Measurements from ENCODE around the gene NFATC2.

NFATC2 gene

GRCh38 chr20:51366155-51366886 is 176.2 kb downstream of the NFATC2 start:
- no peaks in the 10 kb centered on the region for H3K27me3 ChIP-seq (ENCODE audit: low read length)
- no peak overlapping the region for H3K27ac ChIP-seq (ENCODE audit: low read depth, low read length)
- no peaks in the 10 kb centered on the region for H3K9me2 ChIP-seq (replicated peaks; ENCODE audit: insufficient read depth, low read length)
- H3K4me2 ChIP-seq (ENCODE audit: low read depth, low read length, poor library complexity, severe bottlenecking): no peak overlapping the region
- H3K36me3 ChIP-seq (ENCODE audit: low read length): no peaks in the 10 kb centered on the region
- no peak overlapping the region for H2AFZ ChIP-seq (ENCODE audit: low read depth, low read length, severe bottlenecking)
- H3K9ac ChIP-seq (ENCODE audit: low read length): no peak overlapping the region
- no peaks in the 10 kb centered on the region for H3K79me2 ChIP-seq (ENCODE audit: insufficient read depth, low read length)
- no peaks in the 10 kb centered on the region for H3K9me3 ChIP-seq (ENCODE audit: insufficient read depth, low read length)
- no peak overlapping the region for H3K4me3 ChIP-seq (ENCODE audit: insufficient read depth, low read length, poor library complexity, severe bottlenecking)
- TF ChIP-seq EZH2phosphoT487 (conservative IDR thresholded peaks at IDR 0.05; ENCODE audit: low read length): no peak
- H3F3A ChIP-seq (ENCODE audit: insufficient read depth): no peaks in the 10 kb centered on the region
- H4K20me1 ChIP-seq (ENCODE audit: low read depth, low read length): no peaks in the 10 kb centered on the region

GRCh38 chr20:51365670-51366069 is 176.8 kb downstream of the NFATC2 start:
- Histone ChIP-seq H3F3A (ENCODE audit: insufficient read depth) (no peaks in the 10 kb centered on the region), H3K9me2 (replicated peaks; ENCODE audit: insufficient read depth, low read length) (no peaks in the 10 kb centered on the region), H3K27ac (ENCODE audit: low read depth, low read length) (no peak overlapping the region), H3K4me3 (ENCODE audit: insufficient read depth, low read length, poor library complexity, severe bottlenecking) (no peak overlapping the region), H3K79me2 (ENCODE audit: insufficient read depth, low read length) (no peaks in the 10 kb centered on the region), H3K27me3 (ENCODE audit: low read length) (no peaks in the 10 kb centered on the region), H3K4me2 (ENCODE audit: low read depth, low read length, poor library complexity, severe bottlenecking) (no peak overlapping the region), H3K9me3 (ENCODE audit: insufficient read depth, low read length) (no peaks in the 10 kb centered on the region), H4K20me1 (ENCODE audit: low read depth, low read length) (no peaks in the 10 kb centered on the region), H3K9ac (ENCODE audit: low read length) (no peak overlapping the region), H2AFZ (ENCODE audit: low read depth, low read length, severe bottlenecking) (no peak overlapping the region), H3K36me3 (ENCODE audit: low read length) (no peaks in the 10 kb centered on the region)
- TF ChIP-seq EZH2phosphoT487 (conservative IDR thresholded peaks at IDR 0.05; ENCODE audit: low read length) (no peak), CTCF (IDR thresholded peaks at IDR 0.05; ENCODE audit: insufficient read depth, low read length, poor library complexity, severe bottlenecking) (no peak)

- Histone ChIP-seq H3K27ac (ENCODE audit: low read depth, low read length) (no peak overlapping the region), H3K4me2 (ENCODE audit: low read depth, low read length, poor library complexity, severe bottlenecking) (no peak overlapping the region)
- TF ChIP-seq EZH2phosphoT487 (conservative IDR thresholded peaks at IDR 0.05; ENCODE audit: low read length): no peak
- no peak for TF ChIP-seq CTCF (IDR thresholded peaks at IDR 0.05; ENCODE audit: insufficient read depth, low read length, poor library complexity, severe bottlenecking)
Measured at GRCh38 chr20:51363813-51364212, 178.7 kb downstream of the NFATC2 start.

GRCh38 chr20:51363378-51363777 is 179.1 kb downstream of the NFATC2 start:
- Histone ChIP-seq H3K9me3 (ENCODE audit: insufficient read depth, low read length) (no peaks in the 10 kb centered on the region), H3K36me3 (ENCODE audit: low read length) (no peaks in the 10 kb centered on the region), H4K20me1 (ENCODE audit: low read depth, low read length) (no peaks in the 10 kb centered on the region), H3K9ac (ENCODE audit: low read length) (no peak overlapping the region), H3K27me3 (ENCODE audit: low read length) (no peaks in the 10 kb centered on the region), H3K27ac (ENCODE audit: low read depth, low read length) (no peak overlapping the region), H3F3A (ENCODE audit: insufficient read depth) (no peaks in the 10 kb centered on the region), H3K4me2 (ENCODE audit: low read depth, low read length, poor library complexity, severe bottlenecking) (no peak overlapping the region), H3K9me2 (replicated peaks; ENCODE audit: insufficient read depth, low read length) (no peaks in the 10 kb centered on the region), H3K4me3 (ENCODE audit: insufficient read depth, low read length, poor library complexity, severe bottlenecking) (no peak overlapping the region), H3K79me2 (ENCODE audit: insufficient read depth, low read length) (no peaks in the 10 kb centered on the region), H2AFZ (ENCODE audit: low read depth, low read length, severe bottlenecking) (no peak overlapping the region)
- TF ChIP-seq EZH2phosphoT487 (conservative IDR thresholded peaks at IDR 0.05; ENCODE audit: low read length) (no peak), CTCF (IDR thresholded peaks at IDR 0.05; ENCODE audit: insufficient read depth, low read length, poor library complexity, severe bottlenecking) (no peak)

More at GRCh38 chr20:51363813-51364212, 178.7 kb downstream of the NFATC2 start:
- Histone ChIP-seq H3K79me2 (ENCODE audit: insufficient read depth, low read length) (no peaks in the 10 kb centered on the region), H3K27me3 (ENCODE audit: low read length) (no peaks in the 10 kb centered on the region), H3K36me3 (ENCODE audit: low read length) (no peaks in the 10 kb centered on the region), H3K9me3 (ENCODE audit: insufficient read depth, low read length) (no peaks in the 10 kb centered on the region), H3K9ac (ENCODE audit: low read length) (no peak overlapping the region), H3K4me3 (ENCODE audit: insufficient read depth, low read length, poor library complexity, severe bottlenecking) (no peak overlapping the region), H2AFZ (ENCODE audit: low read depth, low read length, severe bottlenecking) (no peak overlapping the region), H3K9me2 (replicated peaks; ENCODE audit: insufficient read depth, low read length) (no peaks in the 10 kb centered on the region), H3F3A (ENCODE audit: insufficient read depth) (no peaks in the 10 kb centered on the region), H4K20me1 (ENCODE audit: low read depth, low read length) (no peaks in the 10 kb centered on the region)

Measured in SU-DHL-6 (cell line).